Testis (tissue), 2 donors: Measurements from ENCODE around the gene ZNF277.

ENCODE experiments used
- POLR2A ChIP-seq: fragments of 450-650 bp; IDR thresholded peaks from one replicate; pipeline ENCODE4 v1.6.1; 2017; ENCODE audit warnings: antibody characterized with exemption, mild to moderate bottlenecking, moderate library complexity
- TF ChIP-seq, protein P1 (sequence below), 3 experiments: fragments of 450-650 bp in 2 of 3; fragments of 200-600 bp in 1 of 3; sonication (generic) in 1 of 3; IDR thresholded peaks; one replicate each; pipeline ENCODE4 v1.5.1; 2016 to 2019; ENCODE audit warnings: antibody characterized with exemption in 3 of 3, mild to moderate bottlenecking in 2 of 3, moderate library complexity in 1 of 3

DNA sequence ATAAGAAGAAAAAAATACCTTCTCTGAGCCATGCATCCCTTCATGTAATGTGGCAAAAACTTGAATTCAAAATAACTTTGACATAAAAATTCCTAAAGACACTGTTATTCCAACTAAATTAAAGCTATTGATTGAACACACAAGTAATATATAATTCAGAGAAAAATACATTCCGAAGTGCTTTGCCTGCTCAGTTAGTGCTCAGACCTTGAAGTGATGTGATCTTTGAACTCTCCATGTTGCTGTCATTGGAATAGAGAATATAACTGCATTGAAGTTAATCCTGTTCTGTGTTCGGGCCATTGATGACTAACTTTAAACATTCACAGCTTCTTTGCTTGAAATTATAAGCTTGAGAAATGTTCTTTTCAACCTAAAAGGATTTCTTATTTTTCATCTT, 129.8 kb downstream of the ZNF277 start:
- TF ChIP-seq, protein P1, sequence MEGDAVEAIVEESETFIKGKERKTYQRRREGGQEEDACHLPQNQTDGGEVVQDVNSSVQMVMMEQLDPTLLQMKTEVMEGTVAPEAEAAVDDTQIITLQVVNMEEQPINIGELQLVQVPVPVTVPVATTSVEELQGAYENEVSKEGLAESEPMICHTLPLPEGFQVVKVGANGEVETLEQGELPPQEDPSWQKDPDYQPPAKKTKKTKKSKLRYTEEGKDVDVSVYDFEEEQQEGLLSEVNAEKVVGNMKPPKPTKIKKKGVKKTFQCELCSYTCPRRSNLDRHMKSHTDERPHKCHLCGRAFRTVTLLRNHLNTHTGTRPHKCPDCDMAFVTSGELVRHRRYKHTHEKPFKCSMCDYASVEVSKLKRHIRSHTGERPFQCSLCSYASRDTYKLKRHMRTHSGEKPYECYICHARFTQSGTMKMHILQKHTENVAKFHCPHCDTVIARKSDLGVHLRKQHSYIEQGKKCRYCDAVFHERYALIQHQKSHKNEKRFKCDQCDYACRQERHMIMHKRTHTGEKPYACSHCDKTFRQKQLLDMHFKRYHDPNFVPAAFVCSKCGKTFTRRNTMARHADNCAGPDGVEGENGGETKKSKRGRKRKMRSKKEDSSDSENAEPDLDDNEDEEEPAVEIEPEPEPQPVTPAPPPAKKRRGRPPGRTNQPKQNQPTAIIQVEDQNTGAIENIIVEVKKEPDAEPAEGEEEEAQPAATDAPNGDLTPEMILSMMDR (IDR thresholded peaks at IDR 0.05): no peak
- TF ChIP-seq POLR2A: no peak
